Breast epithelium (tissue), 4 donors: ENCODE data around the gene UBE3D. TPM values are rescaled to one million over a fixed set of nuclear protein-coding genes. Genes with fewer than 3 reads are reported as not detected.
"Not testable (repeated sequence)": the region's sequence is repeated elsewhere in the genome, so short reads cannot be mapped to it uniquely, and the experiment has no call there.

Experiments used
- DNase-seq, 2 donors: peaks; one replicate each; pipeline ENCODE4 v3.0.0-alpha.2; 2019; ENCODE audit warnings: low spot score in 2 of 2
- H3K27ac ChIP-seq, 2 donors: fragments of 200-600 bp; sonication (generic) in 1 of 2; one replicate each; pipeline ENCODE4 v1.5.1; 2016 to 2019; ENCODE audit warnings: mild to moderate bottlenecking in 1 of 2
- H3K27me3 ChIP-seq, 2 donors: fragments of 200-600 bp; sonication (generic) in 1 of 2; one replicate each; pipeline versions ENCODE4 v1.5.1 to v1.6.0; 2017 to 2019; ENCODE audit warnings: control low read depth in 1 of 2, mild to moderate bottlenecking in 1 of 2
- H3K36me3 ChIP-seq: fragments of 200-600 bp; one replicate; pipeline ENCODE4 v1.5.1; 2019
- H3K4me1 ChIP-seq, 2 donors: fragments of 200-600 bp; sonication (generic); one replicate each; pipeline ENCODE4 v1.5.1; 2016 to 2019; ENCODE audit warnings: control low read depth in 1 of 2
- H3K4me3 ChIP-seq, 3 donors: fragments of 200-600 bp; sonication (generic); 1 replicate in 2 of 3; 2 replicates in 1 of 3; pipeline ENCODE4 v1.5.1; 2016 to 2019; ENCODE audit warnings: mild to moderate bottlenecking in 3 of 3, moderate library complexity in 2 of 3
- H3K9me3 ChIP-seq, 2 donors: fragments of 200-600 bp; sonication (generic) in 1 of 2; one replicate each; pipeline ENCODE4 v1.5.1; 2016 to 2019; ENCODE audit warnings: control low read depth in 1 of 2
- CTCF ChIP-seq, 3 donors: fragments of 450-650 bp; IDR thresholded peaks; one replicate each; pipeline ENCODE4 v1.5.1; 2016 to 2017; ENCODE audit warnings: antibody characterized with exemption in 3 of 3, mild to moderate bottlenecking in 3 of 3, moderate library complexity in 3 of 3
- POLR2A ChIP-seq: fragments of 450-650 bp; IDR thresholded peaks from one replicate; pipeline ENCODE4 v1.6.1; 2016; ENCODE audit warnings: antibody characterized with exemption, mild to moderate bottlenecking, moderate library complexity
- POLR2AphosphoS5 ChIP-seq, 3 donors: sonication (generic); formaldehyde crosslinking; IDR thresholded peaks; one replicate each; pipeline ENCODE4 v1.6.1; 2017; ENCODE audit warnings: antibody characterized with exemption in 3 of 3
- intact Hi-C: fragments of 100-400 bp; cut with DNase I; formaldehyde crosslinking; loops from one replicate; pipeline ENCODE4 v1.15.1; 2023; ENCODE audit warnings: low total_unique reads
- total RNA-seq, 3 donors: library from RNA; depleted of rRNA; stranded (reverse); fragments of >200 nt; gene quantifications; one replicate each; pipeline ENCODE4 v1.1.0, GENCODE V29; 2016

Gene UBE3D
- total RNA-seq, 3 donors from 2014 or later, result 8.8 to 14.7 (median 13.5) TPM

- intact Hi-C loops, result no loop called here
- Histone ChIP-seq H3K9me3 (peaks cover 0 to 4% of the 10 kb centered on the region in 2 donors), H3K27me3 (no peaks in the 10 kb centered on the region), H3K4me3 (no peak overlapping the region), H3K36me3 (no peaks in the 10 kb centered on the region), H3K4me1 (no peaks in the 10 kb centered on the region), H3K27ac (no peak overlapping the region)
- no peak for DNase-seq
- TF ChIP-seq CTCF (IDR thresholded peaks at IDR 0.05), result no peak
- TF ChIP-seq POLR2AphosphoS5 (IDR thresholded peaks at IDR 0.05), result no peak
- no peak for TF ChIP-seq POLR2A
Measured at GRCh38 chr6:82863781-82864180, 201.9 kb downstream of the UBE3D start.

GRCh38 chr6:82862543-82862942, 203.1 kb downstream of the UBE3D start:
- H3K27me3 ChIP-seq, result no peaks in the 10 kb centered on the region
- H3K27ac ChIP-seq, result no peak overlapping the region
- no peak for TF ChIP-seq POLR2A
- no peak for TF ChIP-seq CTCF (IDR thresholded peaks at IDR 0.05)
- TF ChIP-seq POLR2AphosphoS5 (IDR thresholded peaks at IDR 0.05), result no peak
- no peaks in the 10 kb centered on the region for H3K4me1 ChIP-seq
- H3K4me3 ChIP-seq, result no peak overlapping the region
- no peak for DNase-seq
- H3K36me3 ChIP-seq, result no peaks in the 10 kb centered on the region
- intact Hi-C loops, result no loop called here
- peaks cover 0 to 4% of the 10 kb centered on the region in 2 donors for H3K9me3 ChIP-seq

GRCh38 chr6:82861121-82861520, 204.5 kb downstream of the UBE3D start:
- Histone ChIP-seq H3K4me3 (no peak overlapping the region), H3K4me1 (no peaks in the 10 kb centered on the region), H3K27me3 (no peaks in the 10 kb centered on the region), H3K36me3 (no peaks in the 10 kb centered on the region), H3K9me3 (peaks cover 0 to 4% of the 10 kb centered on the region in 2 donors), H3K27ac (no peak overlapping the region)
- no peak for DNase-seq
- intact Hi-C loops, result no loop called here
- no peak for TF ChIP-seq CTCF (IDR thresholded peaks at IDR 0.05)
- TF ChIP-seq POLR2A, result no peak
- TF ChIP-seq POLR2AphosphoS5 (IDR thresholded peaks at IDR 0.05), result no peak

- H3K27ac ChIP-seq, H3K4me1 ChIP-seq, H3K27me3 ChIP-seq, H3K9me3 ChIP-seq, H3K36me3 ChIP-seq, intact Hi-C loops, H3K4me3 ChIP-seq, DNase-seq: not testable (repeated sequence)
Measured at GRCh38 chr6:82856077-82856476, 209.6 kb downstream of the UBE3D start.

GRCh38 chr6:82852904-82853303, 212.7 kb downstream of the UBE3D start:
- H3K9me3 ChIP-seq, H3K27ac ChIP-seq, DNase-seq, H3K4me3 ChIP-seq, H3K4me1 ChIP-seq, intact Hi-C loops, H3K36me3 ChIP-seq, H3K27me3 ChIP-seq: not testable (repeated sequence)

- no peaks in the 10 kb centered on the region for H3K36me3 ChIP-seq
- no peaks in the 10 kb centered on the region for H3K9me3 ChIP-seq
- H3K4me3 ChIP-seq, result no peak overlapping the region
- TF ChIP-seq POLR2A, result no peak
- no peak for TF ChIP-seq POLR2AphosphoS5 (IDR thresholded peaks at IDR 0.05)
- no peak for TF ChIP-seq CTCF (IDR thresholded peaks at IDR 0.05)
- intact Hi-C loops, result no loop called here
- no peaks in the 10 kb centered on the region for H3K27me3 ChIP-seq
- no peak for DNase-seq
- H3K27ac ChIP-seq, result no peak overlapping the region
- no peaks in the 10 kb centered on the region for H3K4me1 ChIP-seq
Measured at GRCh38 chr6:82843291-82843885, 222.3 kb downstream of the UBE3D start.
